Measurements from ENCODE around the gene HECTD1.
"Not testable (repeated sequence)": the region's sequence is repeated elsewhere in the genome, so short reads cannot be mapped to it uniquely, and the experiment has no call there.

The HECTD1 gene

GRCh38 chr14:31239741-31240140 is 32.1 kb upstream of the HECTD1 start:
- H2BK12ac ChIP-seq (ENCODE audit: low read length) = no peak overlapping the region
- no peaks in the 10 kb centered on the region for H3K79me1 ChIP-seq (ENCODE audit: low read length)
- H3K36me3 ChIP-seq (ENCODE audit: control insufficient read depth in 1 of 2, insufficient read depth in 2 of 2, low read length in 2 of 2) = no peaks in the 10 kb centered on the region
- WGBS (ENCODE audit: extremely low coverage, insufficient coverage, insufficient read length) = no CpG with 5 or more reads among the region's 6 CpGs
- H4K12ac ChIP-seq (ENCODE audit: low read depth, low read length) = no peak overlapping the region
- H3K23ac ChIP-seq (ENCODE audit: low read length) = no peak overlapping the region
- no peaks in the 10 kb centered on the region for H3K27me3 ChIP-seq (ENCODE audit: insufficient read depth, low read length)
- no peak overlapping the region for H3K27ac ChIP-seq (ENCODE audit: low read depth, low read length)
- no peak overlapping the region for H2AFZ ChIP-seq (ENCODE audit: insufficient read depth, low read length, poor library complexity)
- no peak overlapping the region for H4K8ac ChIP-seq (ENCODE audit: low read depth, low read length)
- H2AK5ac ChIP-seq (ENCODE audit: low read length) = no peak overlapping the region
- no peaks in the 10 kb centered on the region for H3K4me1 ChIP-seq (ENCODE audit: control insufficient read depth in 1 of 2, insufficient read depth in 2 of 2, low read length in 2 of 2)
- H2BK5ac ChIP-seq (ENCODE audit: low read depth, low read length, poor library complexity) = no peak overlapping the region
- DNase-seq = no peak
- no peaks in the 10 kb centered on the region for H3K79me2 ChIP-seq (ENCODE audit: control insufficient read depth, insufficient read depth, low read length, poor library complexity)
- no peak overlapping the region for H3K4me3 ChIP-seq (ENCODE audit: low read depth, low read length)
- no peak overlapping the region for H2BK120ac ChIP-seq (ENCODE audit: insufficient read depth, low read length, poor library complexity)
- H3K4ac ChIP-seq (ENCODE audit: low read depth, low read length) = no peak overlapping the region
- no peak overlapping the region for H3K9ac ChIP-seq (ENCODE audit: low read length)
- H3K4me2 ChIP-seq (ENCODE audit: low read length) = no peak overlapping the region
- no peak overlapping the region for H4K91ac ChIP-seq (ENCODE audit: low read depth, low read length)
- H3K9me3 ChIP-seq (ENCODE audit: insufficient read depth, low read depth, low read length) = peaks cover 1% of the 10 kb centered on the region
- no peak overlapping the region for H3K18ac ChIP-seq (ENCODE audit: low read length)
- no peak overlapping the region for H3K14ac ChIP-seq (ENCODE audit: low read length)

GRCh38 chr14:31235462-31235861 is 27.9 kb upstream of the HECTD1 start:
- Histone ChIP-seq H3K27ac (ENCODE audit: low read depth, low read length) (no peak overlapping the region), H2AFZ (ENCODE audit: insufficient read depth, low read length, poor library complexity) (no peak overlapping the region), H3K23ac (ENCODE audit: low read length) (no peak overlapping the region), H3K9me3 (ENCODE audit: insufficient read depth, low read depth, low read length) (peaks cover 1% of the 10 kb centered on the region), H3K79me2 (ENCODE audit: control insufficient read depth, insufficient read depth, low read length, poor library complexity) (no peaks in the 10 kb centered on the region), H3K27me3 (ENCODE audit: insufficient read depth, low read length) (no peaks in the 10 kb centered on the region), H2AK5ac (ENCODE audit: low read length) (no peak overlapping the region), H4K91ac (ENCODE audit: low read depth, low read length) (no peak overlapping the region), H3K36me3 (ENCODE audit: control insufficient read depth in 1 of 2, insufficient read depth in 2 of 2, low read length in 2 of 2) (no peaks in the 10 kb centered on the region), H2BK12ac (ENCODE audit: low read length) (no peak overlapping the region), H3K4ac (ENCODE audit: low read depth, low read length) (no peak overlapping the region), H2BK5ac (ENCODE audit: low read depth, low read length, poor library complexity) (no peak overlapping the region), H3K4me1 (ENCODE audit: control insufficient read depth in 1 of 2, insufficient read depth in 2 of 2, low read length in 2 of 2) (no peaks in the 10 kb centered on the region), H2BK120ac (ENCODE audit: insufficient read depth, low read length, poor library complexity) (no peak overlapping the region), H4K8ac (ENCODE audit: low read depth, low read length) (no peak overlapping the region), H3K4me3 (ENCODE audit: low read depth, low read length) (no peak overlapping the region), H3K18ac (ENCODE audit: low read length) (no peak overlapping the region), H3K79me1 (ENCODE audit: low read length) (no peaks in the 10 kb centered on the region), H4K12ac (ENCODE audit: low read depth, low read length) (no peak overlapping the region), H3K14ac (ENCODE audit: low read length) (no peak overlapping the region), H3K4me2 (ENCODE audit: low read length) (no peak overlapping the region), H3K9ac (ENCODE audit: low read length) (no peak overlapping the region)
- no peak for DNase-seq
- WGBS (ENCODE audit: extremely low coverage, insufficient coverage, insufficient read length) = no CpG with 5 or more reads among the region's 3 CpGs

- Histone ChIP-seq H3K18ac (ENCODE audit: low read length) (no peak overlapping the region), H3K23ac (ENCODE audit: low read length) (no peak overlapping the region), H3K14ac (ENCODE audit: low read length) (no peak overlapping the region), H3K27me3 (ENCODE audit: insufficient read depth, low read length) (no peaks in the 10 kb centered on the region), H3K79me2 (ENCODE audit: control insufficient read depth, insufficient read depth, low read length, poor library complexity) (no peaks in the 10 kb centered on the region), H3K9ac (ENCODE audit: low read length) (no peak overlapping the region), H3K4me2 (ENCODE audit: low read length) (no peak overlapping the region), H3K27ac (ENCODE audit: low read depth, low read length) (no peak overlapping the region), H4K12ac (ENCODE audit: low read depth, low read length) (no peak overlapping the region), H3K4me3 (ENCODE audit: low read depth, low read length) (no peak overlapping the region), H3K4ac (ENCODE audit: low read depth, low read length) (no peak overlapping the region), H4K8ac (ENCODE audit: low read depth, low read length) (no peak overlapping the region), H2BK5ac (ENCODE audit: low read depth, low read length, poor library complexity) (no peak overlapping the region), H2AFZ (ENCODE audit: insufficient read depth, low read length, poor library complexity) (no peak overlapping the region), H3K79me1 (ENCODE audit: low read length) (no peaks in the 10 kb centered on the region), H3K9me3 (ENCODE audit: insufficient read depth, low read depth, low read length) (no peaks in the 10 kb centered on the region), H4K91ac (ENCODE audit: low read depth, low read length) (no peak overlapping the region), H3K36me3 (ENCODE audit: control insufficient read depth in 1 of 2, insufficient read depth in 2 of 2, low read length in 2 of 2) (no peaks in the 10 kb centered on the region), H2BK12ac (ENCODE audit: low read length) (no peak overlapping the region), H2BK120ac (ENCODE audit: insufficient read depth, low read length, poor library complexity) (no peak overlapping the region), H3K4me1 (ENCODE audit: control insufficient read depth in 1 of 2, insufficient read depth in 2 of 2, low read length in 2 of 2) (peaks cover 0 to 2% of the 10 kb centered on the region in 2 experiments), H2AK5ac (ENCODE audit: low read length) (no peak overlapping the region)
- WGBS (ENCODE audit: extremely low coverage, insufficient coverage, insufficient read length) = no CpG with 5 or more reads among the region's 3 CpGs
- DNase-seq = no peak
Measured at GRCh38 chr14:31232081-31232480, 24.5 kb upstream of the HECTD1 start.

- not testable (repeated sequence) for H4K12ac ChIP-seq (ENCODE audit: low read depth, low read length); H3K27ac ChIP-seq (ENCODE audit: low read depth, low read length); H3K4ac ChIP-seq (ENCODE audit: low read depth, low read length); H3K4me2 ChIP-seq (ENCODE audit: low read length); H2BK12ac ChIP-seq (ENCODE audit: low read length); H2AFZ ChIP-seq (ENCODE audit: insufficient read depth, low read length, poor library complexity); H2BK120ac ChIP-seq (ENCODE audit: insufficient read depth, low read length, poor library complexity); H3K79me1 ChIP-seq (ENCODE audit: low read length); H3K4me1 ChIP-seq (ENCODE audit: control insufficient read depth in 1 of 2, insufficient read depth in 2 of 2, low read length in 2 of 2); H4K91ac ChIP-seq (ENCODE audit: low read depth, low read length); H3K27me3 ChIP-seq (ENCODE audit: insufficient read depth, low read length); H2BK5ac ChIP-seq (ENCODE audit: low read depth, low read length, poor library complexity); H3K9ac ChIP-seq (ENCODE audit: low read length); H3K4me3 ChIP-seq (ENCODE audit: low read depth, low read length); H2AK5ac ChIP-seq (ENCODE audit: low read length); H3K14ac ChIP-seq (ENCODE audit: low read length); H4K8ac ChIP-seq (ENCODE audit: low read depth, low read length); H3K18ac ChIP-seq (ENCODE audit: low read length); H3K23ac ChIP-seq (ENCODE audit: low read length); H3K79me2 ChIP-seq (ENCODE audit: control insufficient read depth, insufficient read depth, low read length, poor library complexity); H3K9me3 ChIP-seq (ENCODE audit: insufficient read depth, low read depth, low read length); H3K36me3 ChIP-seq (ENCODE audit: control insufficient read depth in 1 of 2, insufficient read depth in 2 of 2, low read length in 2 of 2)
- WGBS (ENCODE audit: extremely low coverage, insufficient coverage, insufficient read length) = no CpG with 5 or more reads among the region's 2 CpGs
- DNase-seq = peak; percentile 20 to 66
Measured at GRCh38 chr14:31231272-31231671, 23.7 kb upstream of the HECTD1 start.
